Stimulated activated CD4-positive, alpha-beta T cell treated with anti-CD3 and anti-CD28 coated beads, Interleukin-4, amount 100 ng/mL, for 24 hours (primary cell): Measurements from ENCODE around the gene CD44.

ENCODE experiments used
- DNase-seq: peaks from one replicate; pipeline ENCODE4 v3.0.0-alpha.2; 2020

Gene CD44

GRCh38 chr11:35270342-35270741 lies 131.4 kb downstream of the CD44 start:
- no peak for DNase-seq

- no peak for DNase-seq
Observed at GRCh38 chr11:35271031-35271430, 132.1 kb downstream of the CD44 start.

GRCh38 chr11:35272391-35272902 lies 133.5 kb downstream of the CD44 start:
- peak; percentile 64 for DNase-seq

- no peak for DNase-seq
Observed at GRCh38 chr11:35274909-35275785, 136.2 kb downstream of the CD44 start.

GRCh38 chr11:35275786-35276170 lies 136.8 kb downstream of the CD44 start:
- no peak for DNase-seq

GRCh38 chr11:35276396-35277145 lies 137.6 kb downstream of the CD44 start:
- DNase-seq = peak; percentile 12

GRCh38 chr11:35277827-35278226 lies 138.9 kb downstream of the CD44 start:
- no peak for DNase-seq

GRCh38 chr11:35280727-35281126 lies 141.8 kb downstream of the CD44 start:
- DNase-seq = no peak

- no peak for DNase-seq
Observed at GRCh38 chr11:35281169-35281688, 142.3 kb downstream of the CD44 start.
